HG03025 (cell line): ENCODE results near the gene LRGUK.

Source experiments
- ATAC-seq: cut with Tn5 transposase; IDR thresholded peaks from one replicate; pipeline ENCODE4 v1.9.1; 2021; ENCODE audit warnings: mild to moderate bottlenecking, moderate library complexity; ENCODE audit not compliant: unreplicated experiment, low FRiP score

LRGUK gene

DNA sequence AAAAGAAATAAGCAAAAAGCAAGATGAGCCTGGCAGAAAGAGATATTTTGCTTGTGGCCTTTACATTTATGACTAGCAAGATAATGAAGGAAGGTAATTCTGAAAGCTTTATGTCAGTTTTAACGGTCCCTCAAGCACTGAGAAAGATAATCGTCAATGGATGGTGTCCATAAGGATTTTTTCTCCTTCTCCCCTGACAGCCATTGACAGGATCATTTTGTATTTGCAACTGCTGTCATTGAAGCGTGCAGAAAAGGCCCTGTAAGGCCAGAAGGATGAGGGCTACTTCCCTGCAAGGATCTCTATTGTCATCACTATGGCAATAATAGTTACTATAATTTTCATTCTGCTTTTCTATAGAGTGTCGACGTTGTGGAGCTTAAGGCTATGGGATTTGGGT is 994 bp upstream of the LRGUK start:
- ATAC-seq: no peak

DNA sequence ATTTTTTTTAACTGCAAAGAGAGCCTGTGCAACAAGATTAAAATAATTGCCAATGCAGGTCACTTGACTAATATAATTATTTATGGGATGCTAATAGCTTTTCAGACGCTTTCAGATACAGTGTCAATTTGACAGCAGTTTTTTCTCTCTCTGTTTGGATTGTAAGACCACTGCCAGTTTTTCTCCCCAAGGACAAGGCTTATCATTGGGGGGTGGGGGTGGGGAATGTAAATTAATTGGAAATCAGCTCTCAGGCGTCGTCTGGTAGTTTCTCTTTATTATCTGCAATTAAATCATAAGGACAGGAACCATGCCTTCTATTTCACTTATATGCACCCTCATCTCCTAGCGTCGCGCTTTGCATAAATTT is 559 bp upstream of the LRGUK start:
- no peak for ATAC-seq

DNA sequence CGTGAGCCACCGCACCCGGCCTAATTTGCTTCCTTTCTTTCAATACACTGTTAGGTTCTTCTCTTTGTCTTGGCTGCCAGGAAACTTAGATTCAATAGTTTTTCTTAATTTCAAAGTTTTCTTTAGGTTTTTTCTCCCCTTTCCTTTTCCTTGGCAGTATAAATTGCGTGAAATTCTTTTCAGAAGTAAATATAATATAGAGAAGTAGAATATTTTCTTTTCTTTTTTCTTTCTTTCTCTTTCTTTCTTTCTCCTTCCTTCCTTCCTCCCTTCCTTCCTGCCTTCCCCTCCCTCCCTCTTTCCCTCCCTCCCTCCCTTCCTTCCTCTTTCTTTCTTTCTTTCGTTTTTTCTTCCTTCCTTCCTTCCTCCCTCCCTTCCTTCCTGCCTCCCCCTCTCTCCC is 1.7 kb downstream of the LRGUK start:
- no peak for ATAC-seq

DNA sequence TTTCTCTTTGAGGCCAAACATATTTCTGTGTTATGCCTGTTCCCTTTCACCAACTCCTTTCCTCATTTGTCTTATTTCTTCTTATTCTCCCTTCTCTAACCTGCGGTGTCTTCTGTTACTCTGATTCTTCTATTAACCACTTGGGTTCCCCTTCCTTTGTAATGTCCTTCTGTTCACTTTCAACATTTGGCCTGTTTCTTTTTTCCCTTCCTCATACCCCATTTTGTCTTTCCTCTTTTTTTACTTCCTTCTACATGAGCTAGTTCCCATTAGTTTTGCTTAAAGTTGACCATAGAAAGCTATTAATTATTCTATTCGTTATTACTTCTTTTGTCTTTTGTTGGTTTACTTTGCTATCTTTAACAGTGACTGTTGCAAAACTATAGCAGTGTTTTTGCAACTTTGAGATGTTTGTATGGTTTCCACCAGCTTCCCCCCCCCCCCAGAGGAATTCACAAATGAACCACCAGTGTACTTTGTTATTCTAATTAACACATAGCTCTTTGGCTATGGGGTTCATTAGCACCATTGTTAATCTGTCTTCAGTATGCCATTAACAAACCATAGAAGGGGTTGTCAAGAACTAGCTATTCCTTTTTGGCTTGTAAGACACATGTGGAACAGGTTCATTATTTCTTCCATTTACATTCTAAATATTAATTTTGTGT is 2.9 kb downstream of the LRGUK start:
- ATAC-seq: no peak

DNA sequence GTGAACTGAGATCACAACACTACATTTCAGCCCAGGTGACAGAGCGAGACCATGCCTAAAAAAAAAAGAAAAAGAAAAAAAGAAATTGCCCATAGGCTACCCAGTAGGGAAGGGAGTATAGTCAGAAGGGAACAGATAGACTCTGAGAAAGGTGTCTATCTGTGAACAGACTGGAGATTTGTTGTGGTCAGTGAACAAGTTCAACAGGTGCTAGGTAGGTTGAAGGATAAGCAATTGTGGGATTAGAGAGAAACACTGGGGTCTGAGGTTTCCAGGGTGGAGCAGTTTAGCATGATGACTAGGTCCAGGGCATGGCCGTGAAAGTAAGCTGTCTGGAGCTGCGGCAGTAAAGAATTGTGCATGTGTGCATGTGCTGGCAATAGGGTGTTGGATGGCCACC is 6.9 kb downstream of the LRGUK start:
- no peak for ATAC-seq

DNA sequence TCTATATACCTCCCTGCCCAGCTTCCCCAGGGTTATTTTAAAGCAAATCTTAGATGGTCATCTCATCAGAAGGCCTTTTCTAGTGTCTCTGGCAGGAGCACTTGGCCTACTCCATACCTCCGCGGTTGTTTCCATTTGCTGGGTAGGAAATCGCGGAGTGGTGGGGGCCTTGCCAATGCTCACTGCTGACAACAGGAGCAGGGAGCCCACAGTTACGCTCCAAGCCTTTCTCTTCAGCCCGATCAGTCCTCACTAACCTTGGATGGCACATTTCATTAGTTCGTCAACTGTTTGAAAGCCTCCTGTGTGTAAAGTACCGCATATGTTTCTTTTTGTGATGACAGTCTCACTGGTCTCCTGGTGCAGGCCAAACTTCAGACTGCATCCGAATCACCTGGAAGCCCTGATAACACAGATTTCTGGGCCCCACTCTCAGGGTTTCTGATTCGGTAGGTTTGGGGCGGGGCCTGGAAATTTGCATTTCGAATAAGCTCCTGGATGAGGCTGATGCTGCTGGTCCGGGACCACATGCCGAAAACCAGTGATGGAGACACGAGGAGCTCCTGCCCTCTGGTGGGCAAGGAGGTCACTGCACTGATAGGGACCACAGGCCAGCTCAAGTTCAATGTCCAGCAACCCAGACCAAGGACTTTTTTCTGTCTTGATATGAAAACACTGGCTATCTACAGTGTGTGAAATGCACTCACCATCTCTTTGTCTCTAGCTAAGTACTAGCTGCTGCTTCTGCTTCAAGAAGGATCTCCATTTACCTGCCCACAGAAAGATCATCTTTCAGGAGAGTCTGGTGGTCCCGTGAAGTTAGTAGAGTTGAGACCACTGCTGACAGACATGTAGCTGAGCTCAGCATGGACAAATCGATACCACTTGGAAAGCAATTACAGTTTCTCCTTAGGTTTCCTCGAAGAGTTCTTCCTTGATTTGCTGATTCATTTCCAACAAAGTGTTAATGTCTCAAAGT is 14.0 kb downstream of the LRGUK start:
- no peak for ATAC-seq

DNA sequence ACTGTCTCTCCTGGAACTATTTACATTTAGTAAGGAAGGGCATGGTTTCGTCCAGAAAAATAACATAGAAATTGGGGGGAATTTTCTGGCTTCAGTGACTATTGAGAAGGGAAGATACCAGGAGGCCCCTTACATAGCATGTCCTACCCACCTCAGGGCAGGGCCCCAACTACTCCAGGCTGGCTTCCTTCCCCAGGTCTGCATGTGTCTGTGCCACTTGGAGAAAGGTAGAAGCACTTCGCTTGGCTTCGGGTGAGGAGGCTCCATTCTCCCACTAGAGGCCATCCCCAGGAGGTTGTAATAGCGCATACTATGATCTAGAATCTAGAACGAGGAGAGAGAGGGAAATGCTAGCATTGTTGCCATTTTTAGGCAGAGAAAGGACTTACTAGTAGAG is 14.7 kb downstream of the LRGUK start:
- ATAC-seq: no peak

DNA sequence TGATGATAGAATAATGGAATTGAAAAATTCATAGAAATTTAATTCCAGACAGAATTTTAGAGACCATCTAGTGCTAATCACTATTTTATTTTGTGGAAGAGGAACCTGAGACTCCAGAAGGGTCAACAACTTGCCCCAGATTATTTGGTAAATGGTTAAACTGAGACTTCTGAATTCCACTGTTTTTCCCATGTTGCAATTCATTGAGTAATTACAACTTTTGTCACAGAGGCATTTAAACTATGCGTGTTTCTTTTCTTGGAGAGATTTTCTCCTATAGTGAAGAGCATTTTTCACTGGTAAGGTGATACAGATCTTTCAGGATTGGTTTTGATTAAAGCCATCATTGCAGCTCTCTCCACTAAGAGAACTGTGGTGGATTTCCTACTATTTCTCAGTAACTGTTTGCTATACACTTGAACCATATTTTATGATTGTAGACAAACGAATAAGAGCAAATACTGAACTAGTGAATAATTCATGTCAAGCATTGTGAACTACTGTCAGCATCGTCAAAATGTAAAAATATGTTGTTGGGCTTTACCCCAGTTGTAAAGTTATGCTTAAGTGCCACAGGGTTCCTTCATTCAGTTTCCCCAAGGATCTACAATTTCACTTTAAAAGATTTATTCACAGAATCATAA is 26.5 kb downstream of the LRGUK start:
- no peak for ATAC-seq

DNA sequence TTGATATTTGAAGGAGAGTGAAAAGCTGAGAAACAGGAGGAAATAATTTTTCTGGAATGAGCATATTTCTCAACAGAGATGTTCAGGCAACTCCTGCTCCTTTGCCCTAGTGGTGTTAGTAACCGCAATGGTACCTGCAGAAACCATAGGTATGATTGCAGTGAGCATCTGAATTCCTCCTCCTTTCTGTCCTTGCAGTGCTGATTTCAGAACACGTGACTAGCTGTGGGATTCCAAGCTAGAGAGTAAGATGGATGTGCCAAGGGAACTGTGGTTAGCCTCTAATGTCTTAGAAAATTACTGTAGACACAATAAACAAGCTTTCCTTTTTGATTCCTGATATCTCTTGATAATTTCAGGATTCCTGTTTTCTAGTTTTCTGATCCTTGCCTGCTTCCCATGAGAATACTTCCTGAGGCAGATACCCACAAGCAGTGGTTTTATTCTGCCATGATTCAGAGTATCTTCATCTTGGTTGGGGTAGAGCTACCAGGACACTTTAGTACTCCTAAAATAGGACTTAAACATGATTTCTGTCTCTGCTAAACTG is 27.5 kb downstream of the LRGUK start:
- ATAC-seq: no peak

DNA sequence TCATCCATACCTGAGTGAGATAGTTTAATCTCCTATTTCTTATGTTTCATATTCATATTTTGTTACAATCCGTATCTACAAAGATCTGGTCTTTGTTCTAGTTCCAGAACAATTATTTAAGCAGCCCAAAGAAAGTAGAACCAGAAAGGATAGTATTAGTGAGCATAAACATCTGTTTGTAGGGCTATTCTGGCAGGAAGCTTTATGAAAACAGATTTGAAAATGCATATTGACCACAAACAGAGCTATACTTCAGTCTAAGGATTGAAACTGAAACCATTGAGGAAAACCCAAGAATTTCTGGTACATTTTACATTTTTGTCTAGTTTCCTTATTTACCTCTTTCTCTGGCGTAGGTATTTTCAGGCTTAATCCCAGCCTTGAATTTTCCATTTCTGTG is 28.1 kb downstream of the LRGUK start:
- ATAC-seq: no peak

DNA sequence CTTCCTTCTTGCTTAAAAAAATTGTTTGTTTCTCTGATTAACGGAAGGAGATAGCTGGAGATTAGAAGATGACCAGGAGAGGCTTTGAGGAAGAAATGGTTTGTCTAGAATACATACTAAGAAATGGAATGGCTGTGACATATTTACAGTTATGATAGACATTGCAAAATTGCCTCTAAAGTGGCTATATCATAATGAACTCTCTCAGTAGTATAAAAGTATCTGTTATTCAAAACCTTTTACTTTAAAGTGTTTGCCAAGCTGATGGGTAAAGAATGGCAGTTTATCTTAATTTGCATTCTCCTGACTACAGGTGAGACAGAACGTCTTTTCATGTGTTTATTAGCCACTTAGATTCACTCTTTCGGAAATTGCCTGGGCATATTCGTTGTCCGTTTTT is 28.7 kb downstream of the LRGUK start:
- ATAC-seq: no peak

DNA sequence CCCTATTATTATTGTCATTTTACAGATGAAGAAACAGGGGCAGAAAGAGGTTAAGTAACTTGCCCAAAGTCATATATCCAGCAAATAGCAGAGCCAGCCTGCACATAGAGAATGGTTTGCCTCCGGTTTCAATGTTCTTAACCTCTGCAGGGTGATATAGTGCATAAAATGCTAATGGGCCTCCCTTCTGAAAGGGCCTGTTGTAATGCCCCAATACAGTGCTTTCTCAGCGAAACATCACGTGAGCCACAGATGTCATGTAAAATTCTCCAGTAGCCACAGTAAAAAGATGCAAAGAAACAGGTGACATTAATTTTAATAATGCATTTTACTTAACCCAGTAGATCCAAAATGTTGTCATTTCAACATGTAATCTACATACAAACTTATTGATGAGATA is 38.1 kb downstream of the LRGUK start:
- no peak for ATAC-seq

DNA sequence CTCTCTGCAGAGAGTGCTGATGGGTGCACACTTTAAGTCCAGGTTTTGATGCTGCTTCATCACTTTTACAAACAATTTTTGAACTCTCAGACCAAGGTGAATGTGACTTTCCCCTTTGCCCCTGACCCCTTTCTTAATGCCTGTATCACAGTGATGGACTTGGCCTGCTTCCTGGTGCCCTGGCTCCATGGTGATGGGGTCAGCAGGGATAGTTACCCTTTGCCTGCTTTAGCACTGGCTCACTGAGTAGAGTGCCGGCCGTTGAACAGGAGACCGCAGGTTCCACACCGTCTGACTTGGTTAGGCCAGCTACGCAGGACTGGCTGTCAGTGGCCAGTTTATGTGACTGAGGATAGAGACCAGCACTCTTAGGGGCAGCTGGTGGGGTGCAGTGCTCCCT is 40.1 kb downstream of the LRGUK start:
- no peak for ATAC-seq

DNA sequence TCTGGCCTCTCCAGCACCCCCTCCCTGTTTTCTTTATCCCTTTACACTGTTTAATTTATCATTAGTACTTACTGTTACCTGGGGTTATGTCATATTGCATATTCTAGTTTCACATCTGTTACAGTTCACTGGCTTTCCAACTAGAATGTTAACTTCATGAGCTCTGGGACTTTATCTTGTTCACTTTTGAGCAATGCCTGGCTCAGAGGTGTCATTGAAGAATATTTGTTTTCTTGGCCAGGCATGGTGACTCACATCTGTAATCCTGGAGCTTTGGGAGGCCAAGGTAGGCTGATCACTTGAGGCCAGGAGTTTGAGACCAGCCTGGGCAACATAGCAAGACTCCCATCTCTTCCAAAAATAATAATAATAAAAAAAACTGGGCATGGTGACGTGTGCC is 40.7 kb downstream of the LRGUK start:
- ATAC-seq: no peak

DNA sequence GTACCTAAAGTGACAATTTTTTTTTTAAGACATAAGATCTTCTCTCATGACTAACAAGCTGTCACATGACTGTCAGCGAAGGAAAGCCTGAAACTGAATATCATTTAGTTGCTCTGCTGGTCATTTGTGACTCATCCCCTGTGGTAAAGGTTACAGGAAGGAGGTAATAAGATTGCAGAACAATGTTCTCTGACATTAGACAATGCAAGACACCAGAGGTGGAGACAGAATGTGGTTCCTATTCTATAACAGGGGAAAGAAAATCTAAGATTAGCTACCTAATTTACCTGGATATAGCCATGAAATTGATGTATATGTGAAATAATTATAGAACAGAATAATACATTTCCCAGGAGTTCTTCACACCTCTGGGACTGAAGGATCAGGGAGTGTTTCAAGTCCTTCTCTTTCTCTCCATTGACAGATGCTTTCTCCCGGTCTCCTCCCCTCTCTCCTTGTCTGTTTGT is 47.7 kb downstream of the LRGUK start:
- no peak for ATAC-seq

DNA sequence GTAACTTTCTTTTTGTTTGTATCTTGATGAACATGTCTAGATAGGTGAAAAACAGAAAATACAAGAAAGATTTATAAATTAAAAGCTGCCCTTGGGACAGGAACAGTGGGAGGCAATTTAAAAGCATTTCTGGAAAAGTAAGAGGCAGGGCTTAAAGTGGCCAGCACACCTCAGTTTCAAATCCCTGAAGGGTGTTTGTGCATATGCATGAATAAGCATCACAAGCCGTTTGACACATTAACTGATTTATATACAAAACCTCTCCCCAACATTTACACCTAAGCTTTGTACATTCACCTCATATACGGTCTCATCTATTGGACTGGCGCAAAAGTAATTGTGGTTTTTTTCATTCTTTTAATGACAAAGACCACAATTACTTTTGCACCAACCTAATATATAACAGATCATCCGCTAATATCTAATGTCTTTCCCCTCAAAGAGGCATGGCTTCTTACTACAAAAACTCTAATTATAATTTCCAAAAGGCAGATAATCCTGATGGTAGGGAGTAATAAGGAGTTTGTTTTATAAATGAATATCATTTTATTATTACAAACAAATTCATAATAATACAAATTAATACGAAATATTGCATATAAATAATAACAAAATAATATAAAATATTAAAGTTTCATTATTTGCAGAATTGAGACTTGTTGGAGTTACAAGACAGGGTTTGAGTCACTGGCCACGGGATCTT is 48.3 kb downstream of the LRGUK start:
- no peak for ATAC-seq

DNA sequence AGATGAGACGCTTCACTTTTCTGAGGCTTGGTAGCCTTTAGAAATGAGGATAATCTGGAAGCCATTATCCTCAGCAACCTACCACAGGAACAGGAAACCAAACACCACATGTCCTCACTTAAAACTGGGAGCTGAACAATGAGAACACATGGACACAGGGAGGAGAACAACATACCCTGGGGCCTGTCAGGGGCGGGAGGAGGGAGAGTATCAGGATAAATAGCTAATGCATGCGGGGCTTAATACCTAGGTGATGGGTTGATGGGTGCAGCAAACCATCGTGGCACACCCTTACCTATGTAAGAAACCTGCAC is 48.9 kb downstream of the LRGUK start:
- no peak for ATAC-seq

DNA sequence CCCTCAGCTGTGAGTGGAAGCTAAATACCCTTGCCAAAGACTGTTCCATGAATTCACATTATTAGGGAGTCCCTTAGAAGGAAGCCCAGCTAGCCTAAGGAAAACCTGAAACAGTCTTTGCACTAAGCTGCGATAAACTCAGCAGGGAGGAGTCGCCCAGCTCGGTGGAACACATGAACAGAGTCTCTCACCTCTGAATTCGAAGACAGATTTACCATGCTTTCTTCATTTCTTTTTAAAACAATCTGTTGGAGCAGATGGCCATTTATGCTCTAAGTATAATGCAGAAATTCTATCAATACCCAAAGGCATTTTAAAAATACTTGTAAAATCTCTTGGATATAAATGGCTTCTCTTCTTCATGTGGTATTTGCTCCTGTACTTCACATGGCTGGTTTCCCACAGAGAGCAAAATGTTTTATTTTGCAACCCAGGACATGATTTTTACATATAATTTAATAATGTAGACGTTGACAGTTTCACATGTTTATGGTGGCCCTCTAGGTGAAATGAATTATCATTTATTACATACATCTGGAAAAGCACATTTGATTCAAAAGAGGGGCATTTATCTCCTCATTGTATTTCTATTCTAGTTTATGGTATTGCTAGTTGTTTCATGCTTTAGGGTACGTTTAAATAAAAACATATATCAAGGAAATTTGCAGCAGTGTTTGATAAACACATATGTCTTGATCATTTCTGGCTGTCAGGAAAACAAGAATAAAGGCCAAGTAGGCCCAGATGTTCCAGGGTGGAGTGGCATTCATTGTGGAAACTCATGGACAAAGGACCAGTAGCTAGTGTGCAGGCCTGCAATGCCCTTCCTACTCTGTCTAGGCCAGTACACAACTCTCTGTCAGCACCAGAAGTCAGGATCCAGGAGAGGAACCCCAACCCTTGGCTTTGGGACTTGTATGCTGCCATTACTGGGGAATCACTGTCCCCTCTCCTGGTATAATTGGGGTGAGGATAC is 52.2 kb downstream of the LRGUK start:
- no peak for ATAC-seq

DNA sequence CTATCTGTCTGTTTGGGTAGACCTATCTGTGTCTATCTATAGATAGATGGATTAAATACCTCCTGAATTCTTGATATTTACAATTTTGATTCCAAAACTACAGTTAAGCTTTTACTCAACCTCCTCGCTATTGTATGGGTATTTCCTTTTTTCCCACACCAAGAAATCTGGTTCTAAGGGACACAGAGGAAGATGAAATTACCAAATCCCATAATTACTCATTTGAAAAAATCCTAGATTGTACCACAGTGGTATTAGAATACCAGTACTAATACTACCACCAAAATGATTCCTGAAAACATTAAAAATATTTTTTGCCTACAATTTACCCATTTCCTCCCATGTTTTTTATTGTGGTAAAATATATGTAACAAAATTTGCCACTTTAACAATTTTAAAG is 53.2 kb downstream of the LRGUK start:
- no peak for ATAC-seq

DNA sequence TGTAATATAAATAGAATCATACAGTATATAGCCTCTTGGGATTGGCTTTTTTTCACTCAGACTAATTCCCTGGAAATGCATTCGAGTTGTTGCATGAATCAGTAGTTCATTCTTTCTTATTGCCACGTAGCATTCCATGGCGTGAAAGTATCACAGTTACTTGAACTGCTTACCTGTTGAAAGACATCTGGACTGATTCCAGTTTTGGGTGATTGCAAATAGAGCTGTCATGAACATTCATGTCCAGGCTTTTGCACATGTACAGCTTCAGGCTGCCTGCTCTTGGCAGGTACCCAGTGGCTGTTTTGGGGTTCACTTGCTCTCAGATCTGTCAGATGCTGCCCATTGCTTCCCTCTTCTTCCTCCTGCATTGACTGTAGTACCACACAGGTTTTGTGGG is 54.9 kb downstream of the LRGUK start:
- no peak for ATAC-seq
